Left ventricle myocardium inferior (tissue), 1 donor: ENCODE results near the gene KCNJ4. TPM values are rescaled to one million over a fixed set of nuclear protein-coding genes. Genes with fewer than 3 reads are reported as not detected.
A peak's percentile ranks its signal among the peaks of the same experiment; 100 is the strongest.

Source experiments
- DNase-seq: peaks from one replicate; pipeline ENCODE4 v3.0.0-alpha.2; 2020
- H3K27ac ChIP-seq: fragments of 200-600 bp; replicated peaks from 2 replicates; pipeline ENCODE4 v1.8.0; 2021
- H3K27me3 ChIP-seq: fragments of 200-600 bp; 2 replicates; pipeline ENCODE4 v1.8.0; 2021; ENCODE audit warnings: low read depth
- H3K36me3 ChIP-seq: fragments of 200-600 bp; 2 replicates; pipeline ENCODE4 v1.8.0; 2021
- H3K4me1 ChIP-seq: fragments of 200-600 bp; 2 replicates; pipeline ENCODE4 v1.8.0; 2021
- H3K4me3 ChIP-seq: fragments of 200-600 bp; 2 replicates; pipeline ENCODE4 v1.8.0; 2021; ENCODE audit warnings: mild to moderate bottlenecking, moderate library complexity
- H3K9me3 ChIP-seq: fragments of 200-600 bp; replicated peaks from 2 replicates; pipeline ENCODE4 v1.8.0; 2021
- intact Hi-C: fragments of 100-400 bp; cut with micrococcal nuclease; formaldehyde crosslinking; loops from one replicate; pipeline ENCODE4 v1.11.0; 2022
- total RNA-seq: library from RNA; stranded (reverse); fragmentation: NEBNext Ultra II Directional; extraction: Animal tissue kit (Norgen Biotek cat#: 25700); gene quantifications from one replicate; pipeline ENCODE4 v1.2.1, GENCODE V29; 2021
- TF ChIP-seq, protein P1 (sequence below): fragments of 200-600 bp; IDR thresholded peaks from 2 replicates; pipeline ENCODE4 v1.8.0; 2021; ENCODE audit warnings: antibody characterized with exemption, mild to moderate bottlenecking, borderline replicate concordance
- donor health status: DM: no; HTN: yes; CAD: no; lungs with severe emphysema.

KCNJ4 gene
- total RNA-seq, 1 donor from 2014 or later: 45.7 TPM

DNA sequence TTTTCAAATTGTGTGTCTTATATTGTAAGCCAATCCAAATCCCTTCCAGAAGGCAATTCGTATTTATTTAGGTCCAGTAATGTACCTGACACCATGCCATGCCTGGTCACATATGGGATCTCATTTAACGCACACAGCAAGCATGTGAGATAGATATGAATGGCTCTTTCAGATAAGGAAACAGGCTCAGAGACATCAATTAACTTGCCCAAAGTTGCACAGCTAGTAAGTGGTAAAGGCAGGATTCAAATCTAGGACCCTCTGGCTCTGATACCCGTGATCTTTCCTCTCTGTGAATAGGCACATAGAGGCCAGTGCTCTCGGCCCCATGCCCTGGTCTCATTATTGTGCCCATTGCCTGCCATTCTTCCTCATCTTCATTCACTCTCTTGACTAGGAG, 34.3 kb downstream of the KCNJ4 start:
- intact Hi-C loops: no loop called here

DNA sequence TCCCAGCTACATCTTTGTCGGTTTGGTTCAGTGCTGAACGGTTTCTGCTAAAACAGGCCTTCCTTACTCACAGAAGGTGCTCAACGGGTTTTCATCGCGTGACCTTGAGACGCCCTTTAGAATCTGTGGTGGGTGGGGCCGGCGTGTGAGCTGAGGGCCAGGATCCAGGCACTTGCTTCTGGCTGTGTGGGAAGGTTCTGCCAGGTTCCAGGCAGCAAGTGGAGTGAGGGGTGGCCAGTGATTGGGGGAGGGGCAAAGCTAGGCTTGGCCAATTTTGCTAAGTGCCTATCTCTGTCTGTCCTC, 35.2 kb downstream of the KCNJ4 start:
- no peak for DNase-seq
- Histone ChIP-seq H3K36me3 (no peaks in the 10 kb centered on the region), H3K27ac (peak overlapping the region; percentile 55), H3K4me1 (peaks cover 25% of the 10 kb centered on the region), H3K4me3 (no peak overlapping the region), H3K9me3 (no peaks in the 10 kb centered on the region), H3K27me3 (no peaks in the 10 kb centered on the region)
- TF ChIP-seq, protein P1, sequence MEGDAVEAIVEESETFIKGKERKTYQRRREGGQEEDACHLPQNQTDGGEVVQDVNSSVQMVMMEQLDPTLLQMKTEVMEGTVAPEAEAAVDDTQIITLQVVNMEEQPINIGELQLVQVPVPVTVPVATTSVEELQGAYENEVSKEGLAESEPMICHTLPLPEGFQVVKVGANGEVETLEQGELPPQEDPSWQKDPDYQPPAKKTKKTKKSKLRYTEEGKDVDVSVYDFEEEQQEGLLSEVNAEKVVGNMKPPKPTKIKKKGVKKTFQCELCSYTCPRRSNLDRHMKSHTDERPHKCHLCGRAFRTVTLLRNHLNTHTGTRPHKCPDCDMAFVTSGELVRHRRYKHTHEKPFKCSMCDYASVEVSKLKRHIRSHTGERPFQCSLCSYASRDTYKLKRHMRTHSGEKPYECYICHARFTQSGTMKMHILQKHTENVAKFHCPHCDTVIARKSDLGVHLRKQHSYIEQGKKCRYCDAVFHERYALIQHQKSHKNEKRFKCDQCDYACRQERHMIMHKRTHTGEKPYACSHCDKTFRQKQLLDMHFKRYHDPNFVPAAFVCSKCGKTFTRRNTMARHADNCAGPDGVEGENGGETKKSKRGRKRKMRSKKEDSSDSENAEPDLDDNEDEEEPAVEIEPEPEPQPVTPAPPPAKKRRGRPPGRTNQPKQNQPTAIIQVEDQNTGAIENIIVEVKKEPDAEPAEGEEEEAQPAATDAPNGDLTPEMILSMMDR: no peak
- intact Hi-C loops: no loop called here

More for the DNA sequence above, 34.3 kb downstream of the KCNJ4 start:
- no peak for DNase-seq
- Histone ChIP-seq H3K4me1 (peaks cover 16% of the 10 kb centered on the region), H3K36me3 (no peaks in the 10 kb centered on the region), H3K4me3 (no peak overlapping the region), H3K27ac (no peak overlapping the region), H3K9me3 (no peaks in the 10 kb centered on the region), H3K27me3 (no peaks in the 10 kb centered on the region)
- TF ChIP-seq, protein P1: no peak

DNA sequence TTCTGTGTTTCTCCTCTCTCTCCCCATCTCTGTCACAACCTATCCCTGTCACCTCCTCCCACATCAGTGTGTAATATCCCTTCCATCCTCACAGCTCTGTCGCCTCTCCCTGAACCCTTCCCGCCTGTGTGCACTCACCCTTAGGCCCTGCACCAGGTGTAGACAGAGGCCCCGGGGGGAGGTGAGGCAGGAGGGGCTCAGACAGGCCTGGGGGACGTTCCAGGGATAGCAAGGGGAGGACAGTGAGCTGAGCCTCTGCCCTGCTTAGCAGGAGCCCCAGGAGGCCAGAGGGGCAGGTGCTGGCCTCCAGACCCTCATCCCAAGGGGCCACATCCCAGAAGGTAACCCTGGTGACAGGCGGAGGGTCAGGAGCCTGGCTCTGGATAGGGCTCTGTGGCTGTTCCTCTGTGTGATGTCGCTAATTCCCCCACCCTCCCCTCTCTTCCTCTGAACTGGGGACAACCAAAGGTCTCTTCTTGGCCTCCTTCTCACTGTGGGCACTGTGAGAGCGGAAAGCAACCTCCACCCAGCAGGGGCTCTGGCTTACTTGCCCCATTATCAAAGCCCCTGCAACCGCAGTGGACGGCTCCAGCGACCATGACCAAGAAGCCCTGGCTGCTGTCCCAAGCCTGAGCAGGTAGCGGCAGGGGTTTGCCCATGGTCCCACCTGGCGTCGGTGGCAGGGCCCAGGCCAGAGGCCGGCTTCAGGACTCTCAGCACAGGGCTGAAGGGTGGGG, 35.7 kb downstream of the KCNJ4 start:
- H3K27ac ChIP-seq: peak overlapping the region; percentile 55
- H3K36me3 ChIP-seq: no peaks in the 10 kb centered on the region
- TF ChIP-seq, protein P1: no peak
- DNase-seq: no peak
- no peaks in the 10 kb centered on the region for H3K27me3 ChIP-seq
- no peaks in the 10 kb centered on the region for H3K9me3 ChIP-seq
- peaks cover 28% of the 10 kb centered on the region for H3K4me1 ChIP-seq
- intact Hi-C loops: no loop called here
- H3K4me3 ChIP-seq: no peak overlapping the region

DNA sequence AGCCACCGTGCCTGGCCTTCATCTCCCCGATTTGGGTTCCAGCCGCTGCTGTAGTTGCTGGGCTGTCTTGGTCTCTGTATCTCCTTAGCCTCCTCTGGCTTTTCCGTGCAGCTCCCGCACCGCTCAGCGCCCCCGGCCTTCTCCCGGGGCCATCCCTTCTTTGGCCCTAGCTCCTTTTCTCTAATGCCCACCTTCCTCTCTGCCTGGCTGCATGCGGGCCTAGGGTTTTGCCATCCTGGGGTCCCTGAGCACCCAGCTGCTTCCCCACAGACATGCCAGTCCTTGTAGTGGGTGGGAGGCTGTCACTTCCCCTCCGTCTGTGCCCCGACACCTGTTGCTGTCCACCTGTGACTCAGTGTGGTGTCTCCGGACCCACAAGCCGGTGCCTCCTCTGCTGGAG, 36.4 kb downstream of the KCNJ4 start:
- H3K4me3 ChIP-seq: no peak overlapping the region
- DNase-seq: no peak
- no peaks in the 10 kb centered on the region for H3K9me3 ChIP-seq
- peaks cover 31% of the 10 kb centered on the region for H3K4me1 ChIP-seq
- TF ChIP-seq, protein P1: no peak
- H3K36me3 ChIP-seq: no peaks in the 10 kb centered on the region
- no peaks in the 10 kb centered on the region for H3K27me3 ChIP-seq
- intact Hi-C loops: no loop called here
- H3K27ac ChIP-seq: no peak overlapping the region

DNA sequence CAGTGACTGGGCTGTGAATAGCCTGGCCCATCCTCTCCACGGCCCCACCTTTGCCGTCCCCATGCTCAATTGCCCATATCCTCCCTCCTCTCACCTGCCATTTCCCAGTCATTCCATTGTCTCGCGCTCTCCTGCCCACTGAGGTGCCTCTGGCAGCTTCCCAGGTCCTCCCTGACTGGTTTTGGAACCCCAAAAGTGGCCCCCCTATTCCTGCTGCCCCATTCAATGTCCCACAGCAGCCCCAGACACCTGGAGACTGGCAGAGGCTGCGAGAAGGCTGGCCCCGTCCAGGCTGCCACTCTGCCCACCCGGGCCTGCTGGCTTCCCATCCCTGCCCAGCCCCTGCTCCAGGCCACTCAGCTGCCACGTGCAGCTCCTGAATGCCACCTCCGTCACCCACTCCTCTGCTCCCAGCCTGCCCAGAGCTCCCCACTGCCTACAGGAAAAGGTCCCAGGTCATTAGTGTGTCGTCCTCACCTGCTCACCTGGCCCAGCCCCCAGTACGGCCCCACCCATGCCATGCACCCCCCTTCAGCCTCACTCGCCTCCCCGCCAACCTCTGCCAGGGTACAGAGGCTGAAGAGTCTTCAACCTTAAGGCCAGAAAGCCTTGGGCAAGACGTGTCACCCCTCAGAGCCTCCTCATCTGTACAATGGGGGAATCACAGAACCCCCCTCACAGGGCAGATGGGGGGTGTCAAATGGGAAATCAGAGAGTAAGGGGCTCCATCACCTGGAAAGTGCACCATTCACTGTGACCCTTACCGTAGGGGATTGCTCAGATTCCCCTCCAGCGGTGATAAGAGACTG, 37.5 kb downstream of the KCNJ4 start:
- no peak overlapping the region for H3K27ac ChIP-seq
- H3K4me1 ChIP-seq: peaks cover 31% of the 10 kb centered on the region
- H3K4me3 ChIP-seq: no peak overlapping the region
- no peaks in the 10 kb centered on the region for H3K9me3 ChIP-seq
- intact Hi-C loops: no loop called here
- H3K36me3 ChIP-seq: no peaks in the 10 kb centered on the region
- peaks cover 7% of the 10 kb centered on the region for H3K27me3 ChIP-seq
- DNase-seq: no peak
- TF ChIP-seq, protein P1: no peak
